NOMO-1 treated with DMSO at 0.1 percent for 48 hours (cell line): Measurements from ENCODE around the gene SSTR4.
A peak's percentile ranks its signal among the peaks of the same experiment; 100 is the strongest.

ENCODE experiments used
- DNase-seq: peaks from one replicate; lab custom pipeline; 2025; ENCODE audit not compliant: unreplicated experiment; lab: John Stamatoyannopoulos, UW

Gene SSTR4

GRCh38 chr20:23018432-23018831 is 16.7 kb upstream of the SSTR4 start:
- DNase-seq = no peak

- DNase-seq = no peak
Measured at GRCh38 chr20:23018941-23019340, 16.2 kb upstream of the SSTR4 start.

GRCh38 chr20:23019403-23019802 is 15.7 kb upstream of the SSTR4 start:
- DNase-seq = no peak

GRCh38 chr20:23020230-23021018 is 14.7 kb upstream of the SSTR4 start:
- DNase-seq = no peak

GRCh38 chr20:23021541-23021940 is 13.6 kb upstream of the SSTR4 start:
- no peak for DNase-seq

- no peak for DNase-seq
Measured at GRCh38 chr20:23021951-23022350, 13.2 kb upstream of the SSTR4 start.

GRCh38 chr20:23022849-23023248 is 12.3 kb upstream of the SSTR4 start:
- DNase-seq = no peak

GRCh38 chr20:23023621-23024177 is 11.4 kb upstream of the SSTR4 start:
- no peak for DNase-seq

GRCh38 chr20:23024701-23025100 is 10.4 kb upstream of the SSTR4 start:
- no peak for DNase-seq

- peak; percentile 82 for DNase-seq
Measured at GRCh38 chr20:23025503-23025902, 9.6 kb upstream of the SSTR4 start.

- DNase-seq = peak; percentile 32
Measured at GRCh38 chr20:23027721-23028120, 7.4 kb upstream of the SSTR4 start.

- no peak for DNase-seq
Measured at GRCh38 chr20:23028392-23028791, 6.7 kb upstream of the SSTR4 start.

- DNase-seq = no peak
Measured at GRCh38 chr20:23029324-23029723, 5.8 kb upstream of the SSTR4 start.

GRCh38 chr20:23031346-23031745 is 3.8 kb upstream of the SSTR4 start:
- DNase-seq = no peak

GRCh38 chr20:23032056-23032749 is 2.9 kb upstream of the SSTR4 start:
- no peak for DNase-seq

- DNase-seq = no peak
Measured at GRCh38 chr20:23032750-23033078, 2.4 kb upstream of the SSTR4 start.

- no peak for DNase-seq
Measured at GRCh38 chr20:23033918-23034317, 1.2 kb upstream of the SSTR4 start.

GRCh38 chr20:23035731-23036130 is 619 bp downstream of the SSTR4 start:
- DNase-seq = no peak

- DNase-seq = no peak
Measured at GRCh38 chr20:23036371-23036770, 1.3 kb downstream of the SSTR4 start.

GRCh38 chr20:23037017-23037481 is 1.9 kb downstream of the SSTR4 start:
- no peak for DNase-seq

GRCh38 chr20:23039136-23039875 is 4.2 kb downstream of the SSTR4 start:
- DNase-seq = no peak
